Activated naive CD4-positive, alpha-beta T cell treated with anti-CD3 and anti-CD28 coated beads, Interleukin-2, amount 10 ng/mL, durations not matched to agents 7 days and 5 days (primary cell): ENCODE data around the gene PMF1.
A peak's percentile ranks its signal among the peaks of the same experiment; 100 is the strongest.
"Not testable (repeated sequence)": the region's sequence is repeated elsewhere in the genome, so short reads cannot be mapped to it uniquely, and the experiment has no call there.

Experiments
- CTCF ChIA-PET: fragments of 350-600 bp; sonication (Branson Sonifier 250); formaldehyde crosslinking; loops from one replicate; lab custom pipeline; 2021; ENCODE audit warnings: antibody characterized with exemption; lab: Charles Lee
- DNase-seq: peaks from one replicate; pipeline ENCODE4 v3.0.0-alpha.2; 2020
- H3K27ac Mint-ChIP-seq: one replicate; pipeline ENCODE4 v1.8.0; 2021; ENCODE audit warnings: mild to moderate bottlenecking, moderate library complexity, mixed read lengths
- H3K27me3 Mint-ChIP-seq: one replicate; pipeline ENCODE4 v1.8.0; 2021; ENCODE audit warnings: mild to moderate bottlenecking, mixed read lengths
- H3K36me3 Mint-ChIP-seq: one replicate; pipeline ENCODE4 v1.8.0; 2021; ENCODE audit warnings: mixed read lengths
- H3K4me1 Mint-ChIP-seq: one replicate; pipeline ENCODE4 v1.8.0; 2021; ENCODE audit warnings: mixed read lengths
- H3K4me3 Mint-ChIP-seq: one replicate; pipeline ENCODE4 v1.8.0; 2021; ENCODE audit warnings: mild to moderate bottlenecking, moderate library complexity, mixed read lengths
- H3K9me3 Mint-ChIP-seq: one replicate; pipeline ENCODE4 v1.8.0; 2021; ENCODE audit warnings: mixed read lengths

Gene PMF1

DNA sequence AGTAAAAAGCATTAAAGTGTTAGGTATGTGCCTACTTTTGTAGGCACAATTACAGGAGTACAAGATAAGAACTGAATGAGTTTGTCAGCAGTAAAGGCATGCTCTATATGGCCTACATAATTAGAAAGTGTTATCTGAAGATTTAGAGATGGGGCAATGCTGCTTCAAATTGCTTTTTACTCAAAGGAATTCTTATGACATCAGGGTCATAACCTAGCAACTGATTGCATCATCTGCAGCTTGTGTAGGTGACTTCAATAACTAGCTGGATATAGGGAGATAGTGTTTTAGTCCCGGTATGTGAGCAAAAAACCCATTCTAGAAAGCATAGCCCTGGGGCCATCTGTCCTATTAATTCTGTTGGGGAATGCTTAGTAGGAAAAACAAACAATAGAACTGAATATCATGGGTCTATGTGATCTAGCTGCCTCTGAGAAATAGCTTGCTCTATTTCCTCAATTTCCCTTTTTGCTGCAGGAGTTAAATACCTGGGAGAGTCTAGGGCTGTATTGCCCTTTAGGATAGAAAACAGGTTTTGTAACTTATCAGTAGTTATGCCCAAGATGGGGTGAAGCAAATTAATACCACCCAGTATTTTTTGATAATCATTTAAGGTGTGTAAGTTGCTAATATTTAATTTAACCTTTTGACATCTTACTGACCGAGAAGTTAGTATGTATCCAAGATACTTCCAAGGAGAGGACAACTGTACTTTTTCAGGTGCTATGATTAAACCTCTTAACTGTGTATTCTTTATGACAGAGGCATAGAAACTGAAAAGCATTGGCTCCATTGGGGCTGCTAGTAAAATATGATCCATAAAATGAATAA, 26.2 kb upstream of the PMF1 start:
- CTCF ChIA-PET, DNase-seq, H3K27ac Mint-ChIP-seq, H3K4me3 Mint-ChIP-seq, H3K9me3 Mint-ChIP-seq, H3K4me1 Mint-ChIP-seq, H3K36me3 Mint-ChIP-seq, H3K27me3 Mint-ChIP-seq: not testable (repeated sequence)

DNA sequence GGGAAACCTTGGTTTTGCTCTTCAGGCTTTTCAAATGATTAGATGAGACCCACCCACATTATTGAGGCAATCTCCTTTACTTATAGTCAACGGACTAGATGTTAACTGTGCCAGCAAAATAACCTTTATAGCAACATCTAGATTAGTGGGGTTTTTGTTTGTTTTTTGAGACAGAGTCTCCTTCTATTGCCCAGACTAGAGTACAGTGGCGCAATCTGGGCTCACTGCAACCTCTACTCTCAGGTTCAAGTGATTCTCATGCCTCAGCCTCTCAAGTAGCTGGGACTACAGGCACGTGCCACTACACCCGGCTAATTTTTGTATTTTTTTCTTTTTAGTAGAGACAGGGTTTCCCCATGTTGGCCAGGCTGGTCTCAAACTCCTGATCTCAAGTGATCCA, 22.5 kb upstream of the PMF1 start:
- H3K4me3 Mint-ChIP-seq, H3K9me3 Mint-ChIP-seq, DNase-seq, CTCF ChIA-PET, H3K36me3 Mint-ChIP-seq, H3K27ac Mint-ChIP-seq, H3K27me3 Mint-ChIP-seq: not testable (repeated sequence)
- peaks cover 33% of the 10 kb centered on the region for H3K4me1 Mint-ChIP-seq

DNA sequence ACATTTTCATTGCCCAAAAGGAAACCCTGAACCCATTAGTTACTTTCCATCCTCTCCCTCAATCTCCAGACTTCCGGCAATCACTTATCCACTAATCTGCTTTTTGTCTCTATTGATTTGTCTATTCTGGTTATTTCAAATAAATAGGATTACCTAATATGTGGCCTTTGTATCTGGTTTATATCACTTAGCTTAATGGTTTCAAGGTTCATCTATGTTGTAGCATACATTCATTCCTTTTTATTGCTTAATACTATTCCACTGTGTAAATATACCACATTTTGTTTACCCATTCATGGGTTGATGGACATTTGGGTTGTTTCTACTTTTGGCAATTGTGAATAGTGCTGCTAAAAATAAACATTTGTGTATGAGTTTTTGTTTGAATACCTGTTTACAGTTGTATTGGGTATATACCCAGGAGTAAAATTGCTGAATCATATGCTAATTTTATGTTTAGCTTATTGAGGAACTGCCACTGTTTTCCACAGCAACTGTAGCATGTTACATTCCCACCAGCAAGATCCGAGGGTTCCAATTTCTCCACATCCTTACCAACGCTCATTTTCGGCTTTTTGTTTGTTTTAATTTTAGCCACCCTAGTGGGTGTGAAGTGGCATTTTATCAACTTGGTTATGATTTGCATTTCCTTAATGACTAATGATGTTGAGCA, 21.4 kb upstream of the PMF1 start:
- Mint-ChIP-seq H3K36me3 (peaks cover 16% of the 10 kb centered on the region), H3K27ac (no peak overlapping the region), H3K9me3 (peaks cover 3% of the 10 kb centered on the region), H3K27me3 (no peaks in the 10 kb centered on the region), H3K4me1 (peaks cover 45% of the 10 kb centered on the region), H3K4me3 (no peak overlapping the region)
- no peak for DNase-seq
- CTCF ChIA-PET = no interaction called here

DNA sequence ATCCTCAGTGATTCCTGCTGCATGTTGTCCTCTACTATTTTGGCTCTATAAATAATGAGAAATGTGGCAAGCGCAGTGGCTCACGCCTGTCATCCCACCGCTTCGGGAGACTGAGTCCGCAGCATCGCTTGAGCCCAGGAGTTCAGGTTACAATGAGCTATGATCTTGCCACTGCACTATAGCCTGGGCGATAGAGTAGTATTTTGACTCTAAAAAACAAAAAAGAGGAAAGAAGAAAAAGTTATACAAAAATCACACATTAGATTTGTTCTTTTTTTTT, 19.7 kb upstream of the PMF1 start:
- Mint-ChIP-seq H3K36me3 (peaks cover 18% of the 10 kb centered on the region), H3K9me3 (peaks cover 3% of the 10 kb centered on the region), H3K27ac (peak overlapping the region; percentile 88), H3K4me3 (peak overlapping the region; percentile 94), H3K4me1 (peaks cover 60% of the 10 kb centered on the region), H3K27me3 (no peaks in the 10 kb centered on the region)
- CTCF ChIA-PET = interaction anchor here (0.7 to 1.5 kb wide), 3 partner anchors 18 to 181 kb away, joined by 3 read pairs; no protein-coding TSS in a partner anchor
- DNase-seq = no peak

DNA sequence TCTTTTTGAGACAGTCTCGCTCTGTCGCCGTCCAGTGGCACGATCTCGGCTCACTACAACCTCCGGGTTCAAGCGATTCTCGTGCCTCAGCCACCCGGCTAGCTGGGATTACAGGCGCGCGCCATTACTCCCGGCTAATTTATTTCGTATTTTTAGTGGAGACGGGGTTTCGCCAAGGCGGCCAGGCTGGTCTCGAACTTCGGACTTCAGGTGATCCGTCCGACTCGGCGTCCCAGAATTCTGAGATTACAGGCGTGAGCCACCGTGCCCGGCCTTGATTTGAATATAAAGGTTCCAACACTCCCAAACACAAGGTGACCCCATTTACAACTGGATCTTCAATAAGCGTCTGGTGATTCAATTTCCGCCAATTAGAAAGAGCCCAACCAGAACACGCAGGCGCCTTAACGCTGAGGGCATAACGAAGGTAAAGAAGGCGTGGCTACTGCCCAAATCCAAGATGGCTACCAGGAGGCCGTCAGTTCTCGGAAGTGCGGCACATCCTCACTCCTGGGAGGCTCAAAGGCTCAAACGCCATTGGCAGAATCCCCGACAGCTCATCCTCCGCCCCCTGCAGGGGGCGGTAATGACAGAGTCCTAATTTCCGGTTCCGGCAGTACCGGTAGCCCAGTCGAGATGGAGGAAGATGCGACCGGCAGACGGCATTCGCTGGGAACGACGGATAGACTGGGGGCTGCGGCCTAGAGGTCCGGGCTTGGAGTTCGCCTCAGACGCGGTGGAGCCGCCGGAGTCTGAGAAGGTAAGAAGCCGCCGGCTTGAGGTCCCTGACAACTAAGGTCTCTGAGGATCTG, 19.1 kb upstream of the PMF1 start, which contains the start of gene SLC25A44:
Gene SLC25A44 (plus strand): TSS at position 617 of the 812 bp plus-strand sequence. CDS start 5,744 bp downstream, outside the sequence.
- CTCF ChIA-PET = interaction anchor here (0.7 to 1.7 kb wide), 6 partner anchors 15 to 180 kb away, joined by 3 to 5 read pairs (median 3); partner anchors contain the start of gene PMF1
- H3K9me3 Mint-ChIP-seq = peaks cover 3% of the 10 kb centered on the region
- H3K4me1 Mint-ChIP-seq = peaks cover 66% of the 10 kb centered on the region
- peak within 1 kb of the TSS; percentile 88 for H3K27ac Mint-ChIP-seq
- H3K27me3 Mint-ChIP-seq = no peaks in the 10 kb centered on the region
- peak; percentile 98 for DNase-seq
- peak within 1 kb of the TSS; percentile 94 for H3K4me3 Mint-ChIP-seq
- peaks cover 19% of the 10 kb centered on the region for H3K36me3 Mint-ChIP-seq

DNA sequence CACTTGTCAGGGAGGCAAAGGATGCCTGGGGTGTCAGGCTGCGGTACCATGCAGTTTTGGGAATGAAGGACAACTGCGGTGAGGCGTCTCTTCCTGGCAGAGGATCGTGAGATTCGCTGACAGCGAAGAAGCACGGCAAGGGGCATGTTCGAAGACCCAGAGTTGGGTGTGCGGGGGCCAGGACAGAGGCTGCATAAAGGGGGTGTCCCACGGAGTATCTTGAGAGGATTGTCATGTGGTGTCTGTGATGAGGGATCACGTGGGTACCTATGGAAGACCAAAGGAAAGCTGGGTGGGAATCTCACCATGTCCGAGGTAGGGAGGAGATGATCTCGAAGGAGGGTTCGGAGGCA, 18.5 kb upstream of the PMF1 start:
- no peaks in the 10 kb centered on the region for H3K9me3 Mint-ChIP-seq
- peak overlapping the region; percentile 88 for H3K27ac Mint-ChIP-seq
- H3K36me3 Mint-ChIP-seq = peaks cover 25% of the 10 kb centered on the region
- H3K4me1 Mint-ChIP-seq = peaks cover 72% of the 10 kb centered on the region
- no peak for DNase-seq
- CTCF ChIA-PET = interaction anchor here (1.1 to 1.7 kb wide), 4 partner anchors 17 to 29 kb away, joined by 3 to 5 read pairs (median 4); partner anchors contain the start of gene PMF1
- H3K4me3 Mint-ChIP-seq = peak overlapping the region; percentile 94
- no peaks in the 10 kb centered on the region for H3K27me3 Mint-ChIP-seq

DNA sequence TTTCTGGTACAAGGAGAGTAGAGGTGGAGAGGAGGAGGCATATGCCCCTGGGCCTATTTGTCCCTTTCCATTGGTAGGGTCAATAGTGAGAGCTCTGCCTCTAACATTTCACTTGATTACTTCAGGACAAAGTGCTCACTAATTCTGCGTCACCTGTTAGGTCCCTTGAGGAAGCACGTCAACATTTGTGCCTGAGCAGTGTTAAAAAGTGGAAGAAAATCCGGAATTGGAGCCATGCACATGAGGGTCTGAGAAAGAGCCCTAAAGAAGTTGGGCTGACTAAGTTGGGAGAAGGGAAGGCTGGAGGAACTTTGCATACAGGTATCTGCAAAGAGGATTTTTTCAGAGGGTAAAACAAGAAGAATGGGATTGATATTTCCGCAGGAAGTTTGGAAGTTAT, 17.0 kb upstream of the PMF1 start:
- no peaks in the 10 kb centered on the region for H3K27me3 Mint-ChIP-seq
- H3K4me3 Mint-ChIP-seq = peak overlapping the region; percentile 55
- no peaks in the 10 kb centered on the region for H3K9me3 Mint-ChIP-seq
- H3K36me3 Mint-ChIP-seq = peaks cover 36% of the 10 kb centered on the region
- peak overlapping the region; percentile 3 for H3K27ac Mint-ChIP-seq
- CTCF ChIA-PET = interaction anchor here (3.0 kb wide), 1 partner anchor 29 kb away, joined by 21 read pairs; no protein-coding TSS in a partner anchor
- no peak for DNase-seq
- H3K4me1 Mint-ChIP-seq = peaks cover 85% of the 10 kb centered on the region

DNA sequence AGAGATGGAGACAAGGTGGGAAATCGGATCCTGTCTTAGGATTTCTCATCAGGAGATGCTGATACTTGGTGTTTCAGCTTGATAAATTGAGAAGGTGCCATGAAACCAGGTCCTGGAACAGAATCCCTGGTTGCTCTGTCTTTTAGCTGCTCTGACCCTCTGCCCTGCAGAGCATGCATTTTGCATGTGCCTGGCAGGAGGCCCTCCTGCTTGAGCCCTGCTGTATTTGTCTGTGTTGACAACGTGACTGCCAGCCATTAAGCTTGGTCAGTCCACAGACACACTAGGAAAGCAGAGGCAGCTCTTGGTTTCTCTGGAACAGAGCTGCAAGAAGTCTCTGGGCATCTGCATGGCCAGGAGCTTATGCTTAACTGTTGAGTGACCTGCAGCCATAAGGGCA, 16.4 kb upstream of the PMF1 start:
- CTCF ChIA-PET = interaction anchor here (1.3 to 3.7 kb wide), 4 partner anchors 17 to 49 kb away, joined by 6 to 21 read pairs (median 13); partner anchors contain the start of genes PMF1 and SEMA4A
- DNase-seq = no peak
- Mint-ChIP-seq H3K27ac (no peak overlapping the region), H3K4me1 (peaks cover 85% of the 10 kb centered on the region), H3K9me3 (no peaks in the 10 kb centered on the region), H3K36me3 (peaks cover 36% of the 10 kb centered on the region), H3K4me3 (no peak overlapping the region), H3K27me3 (no peaks in the 10 kb centered on the region)

DNA sequence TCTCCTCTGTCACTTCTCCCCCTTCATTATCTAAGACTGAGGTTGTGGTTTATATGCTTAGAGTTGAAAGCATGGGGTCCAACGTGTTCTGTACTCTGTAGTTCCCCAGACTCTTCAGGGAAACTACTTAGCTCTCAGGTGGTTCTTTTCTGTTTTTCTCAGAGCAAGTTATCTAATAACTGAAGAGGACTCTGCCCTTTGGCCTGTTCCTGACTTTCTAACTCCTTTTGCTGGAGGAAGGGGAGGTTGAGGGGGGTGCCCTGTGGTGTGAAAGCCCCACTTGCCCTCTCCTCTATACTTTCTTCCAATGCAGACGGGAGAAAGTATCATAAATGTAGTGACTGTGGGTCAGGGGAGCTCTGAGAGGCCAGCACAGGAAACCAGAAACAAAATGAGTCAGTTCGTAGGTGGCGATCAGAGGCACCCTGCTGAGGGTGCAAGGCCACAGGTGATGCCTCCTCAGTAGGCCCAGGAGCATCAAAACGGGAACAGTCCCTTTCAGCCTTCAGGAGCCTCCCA, 13.9 kb upstream of the PMF1 start:
- Mint-ChIP-seq H3K4me1 (peaks cover 66% of the 10 kb centered on the region), H3K36me3 (peaks cover 33% of the 10 kb centered on the region), H3K4me3 (no peak overlapping the region), H3K27ac (peak overlapping the region; percentile 80), H3K9me3 (no peaks in the 10 kb centered on the region), H3K27me3 (no peaks in the 10 kb centered on the region)
- CTCF ChIA-PET = interaction anchor here (0.8 to 3.7 kb wide), 8 partner anchors 14 to 57 kb away, joined by 3 to 21 read pairs (median 4); partner anchors contain the start of genes PMF1 and SEMA4A
- DNase-seq = no peak

DNA sequence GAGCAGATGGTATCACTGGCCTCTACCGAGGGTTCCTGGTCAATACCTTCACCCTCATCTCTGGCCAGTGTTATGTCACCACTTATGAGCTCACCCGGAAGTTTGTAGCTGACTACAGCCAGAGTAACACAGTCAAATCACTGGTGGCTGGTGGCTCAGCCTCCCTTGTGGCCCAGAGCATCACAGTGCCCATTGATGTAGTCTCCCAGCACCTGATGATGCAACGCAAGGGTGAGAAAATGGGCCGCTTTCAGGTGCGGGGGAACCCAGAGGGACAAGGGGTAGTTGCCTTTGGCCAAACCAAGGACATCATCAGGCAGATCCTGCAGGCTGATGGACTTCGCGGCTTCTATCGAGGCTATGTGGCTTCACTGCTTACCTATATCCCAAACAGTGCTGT, 12.8 kb upstream of the PMF1 start:
- no peaks in the 10 kb centered on the region for H3K9me3 Mint-ChIP-seq
- no peak overlapping the region for H3K27ac Mint-ChIP-seq
- H3K4me1 Mint-ChIP-seq = peaks cover 54% of the 10 kb centered on the region
- no peak overlapping the region for H3K4me3 Mint-ChIP-seq
- DNase-seq = no peak
- H3K36me3 Mint-ChIP-seq = peaks cover 32% of the 10 kb centered on the region
- H3K27me3 Mint-ChIP-seq = no peaks in the 10 kb centered on the region
- CTCF ChIA-PET = interaction anchor here (1.1 to 2.1 kb wide), 5 partner anchors 13 to 25 kb away, joined by 3 to 9 read pairs (median 6); partner anchors contain the start of gene PMF1

DNA sequence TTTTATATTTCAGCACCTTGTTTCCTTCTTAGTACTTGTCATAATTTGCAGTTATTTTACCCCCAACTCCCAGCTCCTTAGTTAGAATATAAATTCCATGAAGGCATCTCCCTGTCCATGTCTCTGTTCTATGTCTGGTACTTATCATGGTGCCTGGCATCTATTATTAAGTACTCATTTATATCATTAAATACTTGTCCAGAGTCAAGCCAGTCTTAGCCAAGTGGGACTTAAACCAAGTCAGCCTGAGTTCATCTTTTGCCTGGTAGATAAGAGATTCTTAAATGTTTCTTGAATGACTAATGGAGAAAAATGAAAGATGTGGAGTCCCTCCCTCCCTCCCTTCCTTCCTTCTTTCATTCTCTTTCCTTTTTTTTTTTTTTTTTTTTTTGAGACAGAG, 9.5 kb upstream of the PMF1 start:
- Mint-ChIP-seq H3K27ac (no peak overlapping the region), H3K4me1 (peaks cover 23% of the 10 kb centered on the region), H3K9me3 (no peaks in the 10 kb centered on the region), H3K27me3 (no peaks in the 10 kb centered on the region), H3K4me3 (no peak overlapping the region), H3K36me3 (peaks cover 43% of the 10 kb centered on the region)
- CTCF ChIA-PET = interaction anchor here (3.2 kb wide), 1 partner anchor 23 kb away, joined by 16 read pairs; no protein-coding TSS in a partner anchor
- no peak for DNase-seq

DNA sequence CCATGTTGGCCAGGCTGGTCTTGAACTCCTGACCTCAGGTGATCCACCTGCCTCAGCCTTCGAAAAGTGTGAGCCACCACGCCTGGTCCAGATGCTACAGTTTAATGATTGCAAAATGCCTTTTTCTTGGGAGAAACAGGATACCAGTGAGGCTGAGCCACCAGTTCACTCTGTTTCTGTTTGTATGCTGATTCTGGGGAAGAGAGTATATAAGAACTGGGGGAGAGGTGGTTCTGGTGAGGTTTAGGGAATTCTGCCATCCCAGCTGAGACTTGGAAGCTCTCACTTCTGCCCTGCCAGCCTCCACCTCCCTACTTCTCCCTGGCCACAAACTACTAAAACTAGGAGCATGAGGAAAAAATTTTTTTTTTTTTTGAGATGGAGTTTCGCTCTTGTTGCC, 8.1 kb upstream of the PMF1 start:
- peaks cover 10% of the 10 kb centered on the region for H3K4me1 Mint-ChIP-seq
- H3K27me3 Mint-ChIP-seq = no peaks in the 10 kb centered on the region
- DNase-seq = no peak
- CTCF ChIA-PET = interaction anchor here (3.2 kb wide), 1 partner anchor 21 kb away, joined by 16 read pairs; no protein-coding TSS in a partner anchor
- H3K27ac Mint-ChIP-seq = no peak overlapping the region
- H3K4me3 Mint-ChIP-seq = no peak overlapping the region
- no peaks in the 10 kb centered on the region for H3K9me3 Mint-ChIP-seq
- peaks cover 45% of the 10 kb centered on the region for H3K36me3 Mint-ChIP-seq

DNA sequence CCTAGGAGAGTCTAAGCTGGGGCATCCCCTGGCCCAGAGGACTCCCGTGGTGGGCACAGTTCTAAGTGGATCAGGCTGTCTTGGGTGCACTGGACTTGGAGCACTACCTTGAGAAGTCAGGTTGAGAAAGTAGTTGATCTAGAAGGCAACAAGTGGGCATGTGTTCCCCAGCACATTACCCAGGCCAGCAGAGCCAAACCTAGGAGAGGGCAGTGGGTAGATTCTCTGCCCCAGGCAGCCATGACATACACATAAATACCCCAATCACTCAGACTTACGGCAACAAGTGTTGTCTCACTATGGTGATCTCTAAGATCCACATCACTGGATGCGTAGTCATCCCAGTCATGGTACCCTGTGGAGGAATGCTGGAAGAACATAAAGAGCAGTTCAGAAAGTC, 1.6 kb upstream of the PMF1 start:
- no peak for DNase-seq
- Mint-ChIP-seq H3K4me1 (peaks cover 40% of the 10 kb centered on the region), H3K27me3 (no peaks in the 10 kb centered on the region), H3K4me3 (no peak overlapping the region), H3K36me3 (peaks cover 51% of the 10 kb centered on the region), H3K27ac (peak overlapping the region; percentile 8), H3K9me3 (no peaks in the 10 kb centered on the region)
- CTCF ChIA-PET = interaction anchor here (1.1 to 1.2 kb wide), 2 partner anchors 18 to 22 kb away, joined by 3 to 4 read pairs; partner anchors contain the start of gene SLC25A44
